ENCODE results near the gene SNRNP48.

DNA sequence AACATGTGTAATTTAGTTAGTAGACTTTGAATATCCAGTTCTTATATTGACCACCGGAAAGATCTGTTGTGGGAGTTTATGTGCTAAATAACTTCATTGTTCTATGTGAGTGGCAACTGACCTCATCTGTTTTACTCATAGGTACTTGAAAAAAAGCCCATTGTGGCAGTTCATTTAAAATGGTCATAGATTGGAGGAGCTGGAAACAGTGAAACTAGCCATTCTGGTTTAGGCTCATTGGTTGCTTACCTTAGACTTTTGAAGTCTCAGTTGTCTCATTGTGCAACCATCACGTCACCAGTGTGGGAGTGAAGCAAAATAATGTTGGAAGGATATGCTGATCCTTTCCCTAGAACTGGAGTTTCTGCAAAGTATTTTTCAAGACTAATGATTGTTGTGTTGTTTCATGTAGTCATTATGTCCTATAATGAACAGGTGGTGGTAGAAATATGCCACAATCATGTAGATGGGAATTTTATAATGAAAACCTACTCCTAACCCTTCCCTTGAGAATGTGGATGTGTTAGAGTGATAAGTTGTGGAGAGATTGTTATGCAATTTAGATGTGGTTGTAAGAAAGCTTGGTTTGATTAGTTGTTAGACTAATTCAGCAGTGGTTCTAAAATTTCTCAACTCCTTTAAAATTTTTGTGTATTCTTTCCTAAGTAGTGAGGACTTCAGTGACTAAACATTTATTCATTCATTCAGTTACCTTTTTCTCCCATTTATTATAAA is 30.2 kb upstream of the SNRNP48 start:
- TF ChIP-seq POLR2A (IDR thresholded peaks at IDR 0.05) = no peak
- TF ChIP-seq, protein P1, sequence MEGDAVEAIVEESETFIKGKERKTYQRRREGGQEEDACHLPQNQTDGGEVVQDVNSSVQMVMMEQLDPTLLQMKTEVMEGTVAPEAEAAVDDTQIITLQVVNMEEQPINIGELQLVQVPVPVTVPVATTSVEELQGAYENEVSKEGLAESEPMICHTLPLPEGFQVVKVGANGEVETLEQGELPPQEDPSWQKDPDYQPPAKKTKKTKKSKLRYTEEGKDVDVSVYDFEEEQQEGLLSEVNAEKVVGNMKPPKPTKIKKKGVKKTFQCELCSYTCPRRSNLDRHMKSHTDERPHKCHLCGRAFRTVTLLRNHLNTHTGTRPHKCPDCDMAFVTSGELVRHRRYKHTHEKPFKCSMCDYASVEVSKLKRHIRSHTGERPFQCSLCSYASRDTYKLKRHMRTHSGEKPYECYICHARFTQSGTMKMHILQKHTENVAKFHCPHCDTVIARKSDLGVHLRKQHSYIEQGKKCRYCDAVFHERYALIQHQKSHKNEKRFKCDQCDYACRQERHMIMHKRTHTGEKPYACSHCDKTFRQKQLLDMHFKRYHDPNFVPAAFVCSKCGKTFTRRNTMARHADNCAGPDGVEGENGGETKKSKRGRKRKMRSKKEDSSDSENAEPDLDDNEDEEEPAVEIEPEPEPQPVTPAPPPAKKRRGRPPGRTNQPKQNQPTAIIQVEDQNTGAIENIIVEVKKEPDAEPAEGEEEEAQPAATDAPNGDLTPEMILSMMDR (IDR thresholded peaks at IDR 0.05 in 4 of 5, conservative IDR thresholded peaks at IDR 0.05 in 1 of 5) = no peak

All from gastrocnemius medialis (tissue), 4 donors.